Neural cell (in vitro differentiated cells): ENCODE results near the gene FAM174C. TPM values are rescaled to one million over a fixed set of nuclear protein-coding genes. Genes with fewer than 3 reads are reported as not detected.

Source experiments
- H2AFZ ChIP-seq: fragments of 200-600, 300-800 bp; sonication (generic), shearing (Covaris generic); 2 replicates; pipeline ENCODE4 v1.6.0; 2014; ENCODE audit warnings: low read depth, mild to moderate bottlenecking, antibody characterized with exemption, low read length, moderate library complexity
- H3F3A ChIP-seq: fragments of 200-600 bp; shearing (Covaris generic); 2 replicates; pipeline ENCODE4 v1.6.1; 2016; ENCODE audit warnings: mild to moderate bottlenecking, moderate library complexity, mixed read lengths, antibody characterized with exemption, low read length; ENCODE audit not compliant: insufficient read depth, poor library complexity, severe bottlenecking
- H3K27ac ChIP-seq: fragments of 200-600, 300-800 bp; sonication (generic), shearing (Covaris generic); 2 replicates; pipeline ENCODE4 v1.5.1; 2014; ENCODE audit warnings: mild to moderate bottlenecking, low read length, moderate library complexity
- H3K27me3 ChIP-seq: fragments of 300-800, 200-600 bp; sonication (generic), shearing (Covaris generic); 2 replicates; pipeline ENCODE4 v1.6.0; 2014; ENCODE audit warnings: mild to moderate bottlenecking, low read depth, low read length, moderate library complexity; ENCODE audit not compliant: insufficient read depth
- H3K36me3 ChIP-seq: fragments of 300-800, 200-600 bp; sonication (generic), shearing (Covaris generic); 2 replicates; pipeline ENCODE4 v1.5.1; 2014; ENCODE audit warnings: mild to moderate bottlenecking, antibody characterized with exemption, low read length, moderate library complexity; ENCODE audit not compliant: insufficient read depth
- H3K4me2 ChIP-seq: fragments of 300-800, 200-600 bp; sonication (generic), shearing (Covaris generic); 2 replicates; pipeline ENCODE4 v1.6.0; 2014; ENCODE audit warnings: mild to moderate bottlenecking, low read length
- H3K4me3 ChIP-seq: fragments of 300-800, 200-600 bp; sonication (generic), shearing (Covaris generic); 2 replicates; pipeline ENCODE4 v1.5.1; 2014; ENCODE audit warnings: mild to moderate bottlenecking, low read length, moderate library complexity
- H3K79me2 ChIP-seq: fragments of 200-600 bp; shearing (Covaris generic); replicated peaks from 2 replicates; pipeline ENCODE4 v1.6.0; 2014; ENCODE audit warnings: mild to moderate bottlenecking, low read length, moderate library complexity; ENCODE audit not compliant: insufficient read depth
- H3K9ac ChIP-seq: fragments of 300-800, 200-600 bp; sonication (generic), shearing (Covaris generic); 2 replicates; pipeline ENCODE4 v1.6.1; 2016; ENCODE audit warnings: mild to moderate bottlenecking, low read length, mixed read lengths
- H3K9me2 ChIP-seq: fragments of 200-600 bp; shearing (Covaris generic); 2 replicates; pipeline ENCODE4 v1.6.1; 2016; ENCODE audit warnings: mild to moderate bottlenecking, low read length, mixed read lengths; ENCODE audit not compliant: insufficient read depth
- H3K9me3 ChIP-seq: fragments of 200-600, 300-800 bp; sonication (generic), shearing (Covaris generic); 2 replicates; pipeline ENCODE4 v1.6.1; 2016; ENCODE audit warnings: mild to moderate bottlenecking, mixed run types, low read length, moderate library complexity, mixed read lengths
- H4K20me1 ChIP-seq: fragments of 200-600 bp; shearing (Covaris generic); 2 replicates; pipeline ENCODE4 v1.6.1; 2016; ENCODE audit warnings: mild to moderate bottlenecking, mixed run types; ENCODE audit not compliant: insufficient read depth
- CTCF ChIP-seq: fragments of 450-650 bp; IDR thresholded peaks from 2 replicates; pipeline ENCODE4 v1.5.1; 2014; ENCODE audit warnings: antibody characterized with exemption, mild to moderate bottlenecking, moderate library complexity; ENCODE audit not compliant: poor library complexity, severe bottlenecking
- EP300 ChIP-seq: fragments of 450-650 bp; conservative IDR thresholded peaks from 2 replicates; pipeline ENCODE4 v1.6.1; 2014; ENCODE audit warnings: antibody characterized with exemption, mild to moderate bottlenecking, moderate library complexity; ENCODE audit not compliant: poor library complexity, severe bottlenecking
- EZH2 ChIP-seq: fragments of 200-600, 300-800 bp; shearing (Covaris generic), sonication (generic); IDR thresholded peaks from 2 replicates; pipeline ENCODE4 v1.6.1; 2014; ENCODE audit warnings: antibody characterized with exemption, low read length, borderline replicate concordance, mild to moderate bottlenecking; ENCODE audit not compliant: insufficient read depth, poor library complexity, severe bottlenecking
- MXI1 ChIP-seq: fragments of 450-650 bp; conservative IDR thresholded peaks from 2 replicates; pipeline ENCODE4 v1.6.1; 2014; ENCODE audit warnings: antibody characterized with exemption, mild to moderate bottlenecking; ENCODE audit not compliant: poor library complexity, severe bottlenecking
- POLR2AphosphoS5 ChIP-seq: IDR thresholded peaks from 2 replicates; pipeline ENCODE4 v1.6.1; 2012
- RAD21 ChIP-seq: fragments of 450-650 bp; conservative IDR thresholded peaks from 2 replicates; pipeline ENCODE4 v1.6.1; 2014; ENCODE audit warnings: antibody characterized with exemption, mild to moderate bottlenecking, moderate library complexity
- REST ChIP-seq: IDR thresholded peaks from 2 replicates; pipeline ENCODE4 v1.6.1; 2012; ENCODE audit warnings: borderline replicate concordance
- SMC3 ChIP-seq: fragments of 450-650 bp; conservative IDR thresholded peaks from 2 replicates; pipeline ENCODE4 v1.6.1; 2014; ENCODE audit warnings: antibody characterized with exemption, mild to moderate bottlenecking, moderate library complexity; ENCODE audit not compliant: poor library complexity
- TAF1 ChIP-seq: IDR thresholded peaks from 2 replicates; pipeline ENCODE4 v1.6.1; 2012; ENCODE audit warnings: low read depth
- polyA plus RNA-seq: library from polyadenylated mRNA; depleted of rRNA; stranded (reverse); fragments of >200 nt; gene quantifications from 2 replicates; pipeline ENCODE4 v1.2.3, GENCODE V29; 2014

The FAM174C gene
- polyA plus RNA-seq, 1 donor from 2014 or later, result 28.4 TPM

GRCh38 chr19:1230783-1231489 lies 44.4 kb upstream of the FAM174C start:
- Histone ChIP-seq H3K9me2 (no peaks in the 10 kb centered on the region), H3F3A (no peaks in the 10 kb centered on the region), H3K4me3 (no peak overlapping the region), H3K9ac (no peak overlapping the region), H3K27ac (no peak overlapping the region), H3K79me2 (peaks cover 7% of the 10 kb centered on the region), H2AFZ (no peak overlapping the region), H3K9me3 (no peaks in the 10 kb centered on the region), H3K4me2 (no peak overlapping the region), H3K36me3 (no peaks in the 10 kb centered on the region), H4K20me1 (no peaks in the 10 kb centered on the region), H3K27me3 (no peaks in the 10 kb centered on the region)
- TF ChIP-seq SMC3 (no peak), CTCF (no peak), EZH2 (no peak), POLR2AphosphoS5 (no peak)

GRCh38 chr19:1231729-1232637 lies 43.3 kb upstream of the FAM174C start:
- Histone ChIP-seq H3K4me3 (no peak overlapping the region), H2AFZ (no peak overlapping the region)

More at GRCh38 chr19:1231729-1232637, 43.3 kb upstream of the FAM174C start:
- H3F3A ChIP-seq, result no peaks in the 10 kb centered on the region
- H3K27me3 ChIP-seq, result no peaks in the 10 kb centered on the region
- no peaks in the 10 kb centered on the region for H3K36me3 ChIP-seq
- peaks cover 13% of the 10 kb centered on the region for H3K79me2 ChIP-seq
- no peak for TF ChIP-seq EP300
- no peak for TF ChIP-seq SMC3
- no peak for TF ChIP-seq MXI1
- TF ChIP-seq EZH2, result no peak
- TF ChIP-seq POLR2AphosphoS5, result no peak
- no peak for TF ChIP-seq CTCF
- TF ChIP-seq REST, result no peak
- no peak for TF ChIP-seq TAF1
- no peak for TF ChIP-seq RAD21
- H3K9me2 ChIP-seq, result no peaks in the 10 kb centered on the region
- no peaks in the 10 kb centered on the region for H4K20me1 ChIP-seq
- H3K9ac ChIP-seq, result peak overlapping the region; percentile 5
- no peak overlapping the region for H3K4me2 ChIP-seq
- H3K9me3 ChIP-seq, result no peaks in the 10 kb centered on the region
- no peak overlapping the region for H3K27ac ChIP-seq
